HEK293 (cell line): ENCODE measurements around the gene CFAP45.

Experiments used
- ZBTB44 ChIP-seq: fragments of 450-650 bp; IDR thresholded peaks from 2 replicates; pipeline ENCODE4 v1.5.1; 2018; ENCODE audit warnings: missing biosample characterization, mild to moderate bottlenecking, missing genetic modification characterization
- ZBTB7A ChIP-seq: fragments of 450-650 bp; formaldehyde crosslinking; IDR thresholded peaks from 2 replicates; pipeline ENCODE4 v1.5.1; 2016; ENCODE audit warnings: low read depth, missing biosample characterization, missing genetic modification characterization
- ZSCAN30 ChIP-seq: fragments of 450-650 bp; IDR thresholded peaks from 2 replicates; pipeline ENCODE4 v1.5.1; 2018; ENCODE audit warnings: missing biosample characterization, mild to moderate bottlenecking, missing genetic modification characterization, moderate library complexity

GRCh38 chr1:159925719-159926078, 25.7 kb upstream of the CFAP45 start:
- TF ChIP-seq ZBTB44 (tag by site-specific recombination) (no peak), ZBTB7A (tag by site-specific recombination) (no peak), ZSCAN30 (no peak; the same call in 1 of the 2 replicates)
